HEK293 (cell line): Measurements from ENCODE around the gene DCAKD.
A peak's percentile ranks its signal among the peaks of the same experiment; 100 is the strongest.

ENCODE experiments used
- BCL6B ChIP-seq: fragments of 450-650 bp; formaldehyde crosslinking; IDR thresholded peaks from 2 replicates; pipeline ENCODE4 v1.5.1; 2017; ENCODE audit warnings: missing biosample characterization, missing genetic modification characterization
- GLIS2 ChIP-seq: fragments of 450-650 bp; formaldehyde crosslinking; IDR thresholded peaks from 2 replicates; pipeline ENCODE4 v1.5.1; 2016; ENCODE audit warnings: missing biosample characterization, missing genetic modification characterization
- KLF7 ChIP-seq: fragments of 450-650 bp; formaldehyde crosslinking; IDR thresholded peaks from 2 replicates; pipeline ENCODE4 v1.5.1; 2016; ENCODE audit warnings: missing biosample characterization, missing genetic modification characterization, borderline replicate concordance
- KLF9 ChIP-seq: fragments of 450-650 bp; formaldehyde crosslinking; IDR thresholded peaks from 2 replicates; pipeline ENCODE4 v1.5.1; 2016; ENCODE audit warnings: missing biosample characterization, missing genetic modification characterization, low read depth
- MYNN ChIP-seq: fragments of 450-650 bp; formaldehyde crosslinking; IDR thresholded peaks from 2 replicates; pipeline ENCODE4 v1.5.1; 2016; ENCODE audit warnings: missing biosample characterization, missing genetic modification characterization, borderline replicate concordance
- MZF1 ChIP-seq: fragments of 450-650 bp; formaldehyde crosslinking; IDR thresholded peaks from 2 replicates; pipeline ENCODE4 v1.5.1; 2017; ENCODE audit warnings: missing biosample characterization, missing genetic modification characterization, borderline replicate concordance
- OSR2 ChIP-seq: fragments of 450-650 bp; formaldehyde crosslinking; IDR thresholded peaks from 2 replicates; pipeline ENCODE4 v1.5.1; 2016; ENCODE audit warnings: missing biosample characterization, missing genetic modification characterization
- PBX3 ChIP-seq: sonication (generic); formaldehyde crosslinking; IDR thresholded peaks from 2 replicates; pipeline ENCODE4 v1.8.1; 2022; ENCODE audit warnings: mild to moderate bottlenecking, moderate library complexity, missing genetic modification reagents
- YY1 ChIP-seq: fragments of 450-650 bp; formaldehyde crosslinking; IDR thresholded peaks from 2 replicates; pipeline ENCODE4 v1.5.1; 2018; ENCODE audit warnings: missing biosample characterization, missing genetic modification characterization
- ZIC2 ChIP-seq: fragments of 450-650 bp; formaldehyde crosslinking; IDR thresholded peaks from 2 replicates; pipeline ENCODE4 v1.5.1; 2016; ENCODE audit warnings: missing biosample characterization, missing genetic modification characterization
- ZNF112 ChIP-seq: fragments of 450-650 bp; formaldehyde crosslinking; IDR thresholded peaks from 2 replicates; pipeline ENCODE4 v1.5.0; 2017; ENCODE audit warnings: missing biosample characterization, missing genetic modification characterization
- ZNF132 ChIP-seq: fragments of 450-650 bp; formaldehyde crosslinking; IDR thresholded peaks from 2 replicates; pipeline ENCODE4 v1.5.1; 2017; ENCODE audit warnings: missing biosample characterization, missing genetic modification characterization, borderline replicate concordance
- ZNF155 ChIP-seq: fragments of 450-650 bp; formaldehyde crosslinking; IDR thresholded peaks from 2 replicates; pipeline ENCODE4 v1.5.1; 2016; ENCODE audit warnings: missing biosample characterization, missing genetic modification characterization
- ZNF169 ChIP-seq: fragments of 450-650 bp; formaldehyde crosslinking; IDR thresholded peaks from 2 replicates; pipeline ENCODE4 v1.5.1; 2016; ENCODE audit warnings: missing biosample characterization, missing genetic modification characterization
- ZNF2 ChIP-seq: fragments of 450-650 bp; formaldehyde crosslinking; IDR thresholded peaks from 2 replicates; pipeline ENCODE4 v1.5.1; 2016; ENCODE audit warnings: missing biosample characterization, missing genetic modification characterization
- ZNF214 ChIP-seq: fragments of 450-650 bp; formaldehyde crosslinking; IDR thresholded peaks from 2 replicates; pipeline ENCODE4 v1.5.1; 2017; ENCODE audit warnings: missing biosample characterization, mild to moderate bottlenecking, missing genetic modification characterization, borderline replicate concordance
- ZNF266 ChIP-seq: fragments of 450-650 bp; formaldehyde crosslinking; IDR thresholded peaks from 2 replicates; pipeline ENCODE4 v1.5.1; 2016; ENCODE audit warnings: missing biosample characterization, missing genetic modification characterization, low read depth
- ZNF274 ChIP-seq, 2 experiments: fragments of 200-500 bp in 1 of 2; fragments of 450-650 bp in 1 of 2; sonication (Bioruptor generic) in 1 of 2; formaldehyde crosslinking in 1 of 2; IDR thresholded peaks; 2 replicates each; pipeline versions ENCODE4 v1.5.1 to v1.6.1; 2014 to 2016; ENCODE audit warnings: borderline replicate concordance in 1 of 2, inconsistent platforms in 1 of 2, low read length in 1 of 2, missing biosample characterization in 1 of 2, missing genetic modification characterization in 1 of 2
- ZNF324 ChIP-seq: fragments of 450-650 bp; formaldehyde crosslinking; IDR thresholded peaks from 2 replicates; pipeline ENCODE4 v1.5.1; 2016; ENCODE audit warnings: missing biosample characterization, missing genetic modification characterization
- ZNF341 ChIP-seq: fragments of 450-650 bp; formaldehyde crosslinking; IDR thresholded peaks from 2 replicates; pipeline ENCODE4; 2016; ENCODE audit warnings: low read depth, missing biosample characterization, missing genetic modification characterization
- ZNF362 ChIP-seq: fragments of 450-650 bp; formaldehyde crosslinking; IDR thresholded peaks from 2 replicates; pipeline ENCODE4 v1.5.1; 2016; ENCODE audit warnings: missing biosample characterization, missing genetic modification characterization
- ZNF449 ChIP-seq: fragments of 450-650 bp; formaldehyde crosslinking; IDR thresholded peaks from 2 replicates; pipeline ENCODE4 v1.5.1; 2017; ENCODE audit warnings: missing biosample characterization, mild to moderate bottlenecking, missing genetic modification characterization, moderate library complexity
- ZNF510 ChIP-seq: fragments of 450-650 bp; formaldehyde crosslinking; IDR thresholded peaks from 2 replicates; pipeline ENCODE4 v1.5.1; 2018; ENCODE audit warnings: mild to moderate bottlenecking, missing genetic modification characterization, missing biosample characterization; ENCODE audit not compliant: insufficient replicate concordance
- ZNF561 ChIP-seq: fragments of 450-650 bp; IDR thresholded peaks from 2 replicates; pipeline ENCODE4 v1.5.1; 2018; ENCODE audit warnings: missing biosample characterization, missing genetic modification characterization, borderline replicate concordance
- ZNF600 ChIP-seq: fragments of 450-650 bp; formaldehyde crosslinking; IDR thresholded peaks from 2 replicates; pipeline ENCODE4 v1.5.1; 2016; ENCODE audit warnings: missing biosample characterization, missing genetic modification characterization
- ZNF624 ChIP-seq: fragments of 450-650 bp; formaldehyde crosslinking; IDR thresholded peaks from 2 replicates; pipeline ENCODE4 v1.5.1; 2017; ENCODE audit warnings: missing biosample characterization, missing genetic modification characterization
- ZNF629 ChIP-seq: fragments of 450-650 bp; formaldehyde crosslinking; IDR thresholded peaks from 2 replicates; pipeline ENCODE4 v1.5.1; 2017; ENCODE audit warnings: missing biosample characterization, missing genetic modification characterization
- ZNF645 ChIP-seq: fragments of 450-650 bp; formaldehyde crosslinking; IDR thresholded peaks from 2 replicates; pipeline ENCODE4; 2016; ENCODE audit warnings: missing biosample characterization, missing genetic modification characterization
- ZNF658 ChIP-seq: fragments of 450-650 bp; formaldehyde crosslinking; IDR thresholded peaks from 2 replicates; pipeline ENCODE4; 2016; ENCODE audit warnings: missing biosample characterization, missing genetic modification characterization
- ZNF777 ChIP-seq: fragments of 450-650 bp; formaldehyde crosslinking; IDR thresholded peaks from 2 replicates; pipeline ENCODE4 v1.5.1; 2017; ENCODE audit warnings: missing biosample characterization, missing genetic modification characterization, borderline replicate concordance
- ZNF785 ChIP-seq: fragments of 450-650 bp; formaldehyde crosslinking; IDR thresholded peaks from 2 replicates; pipeline ENCODE4 v1.5.1; 2016; ENCODE audit warnings: missing biosample characterization, missing genetic modification characterization
- ZNF792 ChIP-seq: fragments of 450-650 bp; formaldehyde crosslinking; IDR thresholded peaks from 2 replicates; pipeline ENCODE4 v1.5.1; 2016; ENCODE audit warnings: missing biosample characterization, missing genetic modification characterization
- ZNF837 ChIP-seq: fragments of 450-650 bp; formaldehyde crosslinking; IDR thresholded peaks from 2 replicates; pipeline ENCODE4 v1.5.1; 2016; ENCODE audit warnings: missing biosample characterization, missing genetic modification characterization

DCAKD gene

GRCh38 chr17:45051060-45051719, at the start of gene DCAKD (continued):
- peak; percentile 42; the same call in 1 of the 2 replicates for TF ChIP-seq ZNF629 (tag by site-specific recombination)
- TF ChIP-seq KLF9, result peak; percentile 69; the same call in 1 of the 2 replicates
- TF ChIP-seq ZNF658 (tag by site-specific recombination), result no peak
- TF ChIP-seq PBX3 (CRISPR knock-in tag), result 0 out of 2 replicates have a peak, but pooled peaks have one; percentile 65
- no peak for TF ChIP-seq YY1
- peak; percentile 49 for TF ChIP-seq ZNF600
- no peak for TF ChIP-seq ZNF266 (tag by site-specific recombination)
- TF ChIP-seq ZNF792, result no peak
- no peak for TF ChIP-seq ZNF645 (tag by site-specific recombination)
- no peak for TF ChIP-seq ZNF274 (IDR thresholded peaks at IDR 0.05; ENCODE audit: low read length)
- no peak for TF ChIP-seq ZNF274 (tag by site-specific recombination; IDR thresholded peaks at IDR 0.05; ENCODE audit: borderline replicate concordance)
- TF ChIP-seq ZNF341 (tag by site-specific recombination), result peak; percentile 93
- TF ChIP-seq MZF1, result no peak
- TF ChIP-seq GLIS2 (tag by site-specific recombination), result no peak; the same call in 1 of the 2 replicates
- no peak for TF ChIP-seq ZNF169 (tag by site-specific recombination)
- no peak for TF ChIP-seq MYNN (tag by site-specific recombination)
- TF ChIP-seq BCL6B (tag by site-specific recombination), result no peak
- TF ChIP-seq ZNF324, result peak; percentile 17; the same call in 1 of the 2 replicates
- no peak for TF ChIP-seq ZNF214 (tag by site-specific recombination)
- TF ChIP-seq ZIC2 (tag by site-specific recombination), result 0 out of 2 replicates have a peak, but pooled peaks have one; percentile 11
- TF ChIP-seq ZNF449 (tag by site-specific recombination), result peak; percentile 70
- no peak for TF ChIP-seq ZNF785 (tag by site-specific recombination)
- TF ChIP-seq OSR2 (tag by site-specific recombination), result no peak
- TF ChIP-seq ZNF2 (tag by site-specific recombination), result 0 out of 2 replicates have a peak, but pooled peaks have one; percentile 25
- TF ChIP-seq ZNF112 (tag by site-specific recombination), result no peak
- TF ChIP-seq ZNF510 (tag by site-specific recombination), result no peak
- TF ChIP-seq ZNF362, result no peak
- no peak for TF ChIP-seq ZNF624
- no peak for TF ChIP-seq ZNF132 (tag by site-specific recombination)
- TF ChIP-seq ZNF777 (tag by site-specific recombination), result no peak
- no peak for TF ChIP-seq KLF7 (tag by site-specific recombination)
- no peak for TF ChIP-seq ZNF155 (tag by site-specific recombination)
- peak; percentile 81 for TF ChIP-seq ZNF561 (tag by site-specific recombination)
- no peak for TF ChIP-seq ZNF837 (tag by site-specific recombination)
